ENCODE data around the gene ATF6B.

DNA sequence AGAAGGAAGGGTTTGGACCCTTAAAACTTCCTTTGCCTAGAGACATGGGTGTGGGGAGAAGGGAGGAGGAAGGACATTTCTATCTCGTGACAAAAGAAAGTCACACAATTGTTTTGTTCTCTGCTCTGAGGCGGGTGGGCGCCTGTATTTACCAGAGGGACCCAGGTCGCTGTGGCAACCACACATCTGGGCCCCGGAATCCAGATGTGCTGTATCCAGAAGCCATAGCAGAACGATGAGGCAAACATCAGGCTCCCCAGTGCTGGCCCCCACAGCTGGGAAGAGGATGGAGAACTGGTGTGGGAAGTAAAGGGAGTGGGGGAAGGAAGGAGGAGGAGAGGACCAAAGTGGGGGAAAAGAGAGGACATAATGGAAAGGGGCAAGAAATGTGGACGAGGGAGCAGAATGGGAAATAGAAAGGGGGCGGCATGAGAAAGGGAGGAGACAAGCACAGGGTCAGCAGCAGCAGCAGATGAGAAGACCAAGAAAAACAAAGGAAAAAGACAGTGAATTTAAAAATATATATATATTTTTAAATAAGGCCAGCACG, 15.5 kb downstream of the ATF6B start:
- TF ChIP-seq CTCF (IDR thresholded peaks at IDR 0.05; ENCODE audit: poor library complexity) = no peak
- TF ChIP-seq EZH2 (IDR thresholded peaks at IDR 0.05; ENCODE audit: borderline replicate concordance) = no peak
- TF ChIP-seq EZH2phosphoT487 (IDR thresholded peaks at IDR 0.05; ENCODE audit: low read depth, severe bottlenecking, unreplicated experiment) = no peak
